Kidney (tissue), 14 donors: ENCODE results near the gene KRT72. TPM values are rescaled to one million over a fixed set of nuclear protein-coding genes. Genes with fewer than 3 reads are reported as not detected.
A peak's percentile ranks its signal among the peaks of the same experiment; 100 is the strongest.

Experiments
- DNase-seq, 5 donors: peaks; one replicate each; pipeline ENCODE4 v3.0.0-alpha.2; 2013 to 2020
- FAIRE-seq: peaks from 2 replicates; lab custom pipeline; 2012; peaks lifted over from hg19 to GRCh38; lab: Jason Lieb, UNC
- H3K27ac ChIP-seq, 2 donors: one replicate each; pipeline ENCODE4 v1.7.0; 2013; ENCODE audit warnings: low read depth in 2 of 2, low read length in 2 of 2, inconsistent platforms in 1 of 2
- H3K27me3 ChIP-seq: one replicate; pipeline ENCODE4 v1.7.1; 2013; ENCODE audit warnings: low read length, inconsistent platforms; ENCODE audit not compliant: control insufficient read depth, insufficient read depth
- H3K36me3 ChIP-seq, 3 donors: one replicate each; pipeline versions ENCODE4 v1.7.0 to v1.7.1; 2013; ENCODE audit warnings: low read length in 3 of 3, control low read depth in 1 of 3, inconsistent platforms in 1 of 3; ENCODE audit not compliant: insufficient read depth in 3 of 3, control insufficient read depth in 2 of 3
- H3K4me1 ChIP-seq, 3 donors: one replicate each; pipeline versions ENCODE4 v1.7.0 to v1.7.1; 2013; ENCODE audit warnings: low read length in 3 of 3, inconsistent platforms in 1 of 3, low read depth in 1 of 3; ENCODE audit not compliant: control insufficient read depth in 2 of 3, insufficient read depth in 2 of 3
- H3K4me3 ChIP-seq, 3 donors: one replicate each; pipeline versions ENCODE4 v1.7.0 to v1.8.1; 2013; ENCODE audit warnings: low read length in 3 of 3, control low read depth in 1 of 3, inconsistent platforms in 1 of 3
- H3K9ac ChIP-seq, 3 donors: one replicate each; pipeline versions ENCODE4 v1.7.0 to v1.7.1; 2013; ENCODE audit warnings: low read length in 3 of 3, control low read depth in 1 of 3, inconsistent platforms in 1 of 3
- H3K9me3 ChIP-seq, 3 donors: one replicate each; pipeline versions ENCODE4 v1.7.0 to v1.7.1; 2013; ENCODE audit warnings: low read length in 3 of 3, control low read depth in 1 of 3, inconsistent platforms in 1 of 3; ENCODE audit not compliant: control insufficient read depth in 2 of 3, insufficient read depth in 1 of 3
- CTCF ChIP-seq: IDR thresholded peaks from 3 replicates; pipeline ENCODE4 v1.5.1; 2012; ENCODE audit warnings: mild to moderate bottlenecking, moderate library complexity, borderline replicate concordance; ENCODE audit not compliant: insufficient read depth; ENCODE audit errors: extremely low read depth
- intact Hi-C: fragments of 100-400 bp; cut with DNase I; formaldehyde crosslinking; loops from one replicate; pipeline ENCODE4 v1.11.1; 2022
- polyA plus RNA-seq: library from polyadenylated mRNA; stranded (reverse); fragments of 350-450 nt; fragmentation: Illumina TruSeq; extraction: RNeasy Lipid Tissue Mini Kit (QIAGEN cat#74804); gene quantifications from one replicate; pipeline ENCODE4 v1.2.3, GENCODE V29; 2014; ENCODE audit warnings: low read depth, low replicate concordance; ENCODE audit not compliant: insufficient read depth
- total RNA-seq: library from RNA; stranded (reverse); fragmentation: NEBNext Ultra II Directional; extraction: Animal tissue kit (Norgen Biotek cat#: 25700); gene quantifications from one replicate; pipeline ENCODE4 v1.2.1, GENCODE V29; 2021
- donor health status: control.
- donor health status: control.
- donor health status: control.
- donor health status: control.
- donor health status: control.
- donor health status: DM: yes; HTN: yes; CAD: no.
- donor health status: Normal renal cell carcinoma (clear cell type).

The KRT72 gene
- total and polyA plus RNA-seq, 2 donors from 2014 or later = not detected

- intact Hi-C loops = loop anchor here (5.0 kb wide), 1 partner anchor 295 kb away; no protein-coding TSS in a partner anchor
- no peaks in the 10 kb centered on the region for H3K36me3 ChIP-seq
- FAIRE-seq (no peak), DNase-seq (peak in 1 of 5 donors; percentile 12)
- TF ChIP-seq CTCF = no peak
- no peak overlapping the region for H3K4me3 ChIP-seq
- no peak overlapping the region for H3K27ac ChIP-seq
- H3K9ac ChIP-seq = no peak overlapping the region
- no peaks in the 10 kb centered on the region for H3K27me3 ChIP-seq
- H3K9me3 ChIP-seq = no peaks in the 10 kb centered on the region
- no peaks in the 10 kb centered on the region for H3K4me1 ChIP-seq
These were observed 18.8 kb downstream of the KRT72 start for GRCh38 chr12:52582486-52582885.

- H3K9me3 ChIP-seq = no peaks in the 10 kb centered on the region
- no peaks in the 10 kb centered on the region for H3K36me3 ChIP-seq
- no peak overlapping the region for H3K27ac ChIP-seq
- TF ChIP-seq CTCF = no peak
- DNase-seq (peak in 1 of 5 donors; percentile 78), FAIRE-seq (no peak)
- no peaks in the 10 kb centered on the region for H3K27me3 ChIP-seq
- no peak overlapping the region for H3K9ac ChIP-seq
- H3K4me3 ChIP-seq = no peak overlapping the region
- intact Hi-C loops = loop anchor here (5.0 kb wide), 1 partner anchor 296 kb away; no protein-coding TSS in a partner anchor
- no peaks in the 10 kb centered on the region for H3K4me1 ChIP-seq
These were observed 19.8 kb downstream of the KRT72 start for GRCh38 chr12:52581481-52581880.

GRCh38 chr12:52581066-52581465 is 20.2 kb downstream of the KRT72 start:
- no peak overlapping the region for H3K27ac ChIP-seq
- H3K9ac ChIP-seq = no peak overlapping the region
- no peak for TF ChIP-seq CTCF
- no peaks in the 10 kb centered on the region for H3K4me1 ChIP-seq
- H3K4me3 ChIP-seq = no peak overlapping the region
- DNase-seq = no peak
- H3K27me3 ChIP-seq = no peaks in the 10 kb centered on the region
- no peaks in the 10 kb centered on the region for H3K9me3 ChIP-seq
- no peak for FAIRE-seq
- no peaks in the 10 kb centered on the region for H3K36me3 ChIP-seq
- intact Hi-C loops = loop anchor here (5.0 kb wide), 1 partner anchor 296 kb away; no protein-coding TSS in a partner anchor

- FAIRE-seq (no peak), DNase-seq (peak in 1 of 5 donors; percentile 2)
- Histone ChIP-seq H3K36me3 (no peaks in the 10 kb centered on the region), H3K9me3 (no peaks in the 10 kb centered on the region), H3K4me1 (no peaks in the 10 kb centered on the region), H3K27me3 (no peaks in the 10 kb centered on the region), H3K9ac (no peak overlapping the region), H3K4me3 (no peak overlapping the region), H3K27ac (no peak overlapping the region)
- TF ChIP-seq CTCF = no peak
- intact Hi-C loops = loop anchor here (5.0 kb wide), 1 partner anchor 297 kb away; no protein-coding TSS in a partner anchor
These were observed 20.8 kb downstream of the KRT72 start for GRCh38 chr12:52580496-52580895.
